ENCODE data around the gene OSBPL2. TPM values are rescaled to one million over a fixed set of nuclear protein-coding genes. Genes with fewer than 3 reads are reported as not detected.
A peak's percentile ranks its signal among the peaks of the same experiment; 100 is the strongest.

The OSBPL2 gene
- total RNA-seq, 2 experiments from 2014 or later: 27.1 TPM

GRCh38 chr20:62299666-62300236 is 61.4 kb downstream of the OSBPL2 start:
- Mint-ChIP-seq H3K4me3 (no peak overlapping the region), H3K4me1 (peaks cover 17% of the 10 kb centered on the region), H3K27me3 (no peaks in the 10 kb centered on the region), H3K9me3 (ENCODE audit: low read depth) (no peaks in the 10 kb centered on the region), H3K27ac (no peak overlapping the region), H3K36me3 (peaks cover 8% of the 10 kb centered on the region)
- ATAC-seq: no peak
- CTCF ChIA-PET: interaction anchor here (1.1 to 2.0 kb wide), 3 partner anchors 109 to 492 kb away, joined by 3 to 4 read pairs (median 4); no protein-coding TSS in a partner anchor
- no peak for DNase-seq

GRCh38 chr20:62300319-62300718 is 62.0 kb downstream of the OSBPL2 start:
- ATAC-seq (no peak), DNase-seq (no peak)
- CTCF ChIA-PET: interaction anchor here (0.7 to 2.0 kb wide), 8 partner anchors 60 to 491 kb away, joined by 3 to 11 read pairs (median 4); no protein-coding TSS in a partner anchor
- peaks cover 23% of the 10 kb centered on the region for H3K4me1 Mint-ChIP-seq
- H3K9me3 Mint-ChIP-seq (ENCODE audit: low read depth): no peaks in the 10 kb centered on the region
- no peaks in the 10 kb centered on the region for H3K27me3 Mint-ChIP-seq
- peaks cover 13% of the 10 kb centered on the region for H3K36me3 Mint-ChIP-seq
- H3K4me3 Mint-ChIP-seq: no peak overlapping the region
- H3K27ac Mint-ChIP-seq: no peak overlapping the region

- ATAC-seq (no peak), DNase-seq (no peak)
- CTCF ChIA-PET: interaction anchor here (0.6 to 1.5 kb wide), 8 partner anchors 61 to 582 kb away, joined by 3 to 11 read pairs (median 3); no protein-coding TSS in a partner anchor
- Mint-ChIP-seq H3K36me3 (peaks cover 19% of the 10 kb centered on the region), H3K4me1 (peaks cover 28% of the 10 kb centered on the region), H3K27ac (peak overlapping the region; percentile 98), H3K9me3 (ENCODE audit: low read depth) (no peaks in the 10 kb centered on the region), H3K27me3 (no peaks in the 10 kb centered on the region), H3K4me3 (peak overlapping the region; percentile 16)
Observed at GRCh38 chr20:62301111-62301668, 62.9 kb downstream of the OSBPL2 start.

- Mint-ChIP-seq H3K9me3 (ENCODE audit: low read depth) (no peaks in the 10 kb centered on the region), H3K4me1 (peaks cover 28% of the 10 kb centered on the region), H3K36me3 (peaks cover 19% of the 10 kb centered on the region), H3K27ac (peak overlapping the region; percentile 98), H3K27me3 (no peaks in the 10 kb centered on the region), H3K4me3 (peak overlapping the region; percentile 89)
- CTCF ChIA-PET: interaction anchor here (0.6 to 2.0 kb wide), 9 partner anchors 11 to 506 kb away, joined by 3 to 11 read pairs (median 4); partner anchors contain the start of gene RPS21
- ATAC-seq: peak; percentile 56
- peak; percentile 95 for DNase-seq
Observed at GRCh38 chr20:62301773-62302340, 63.5 kb downstream of the OSBPL2 start.

GRCh38 chr20:62302341-62303061 is 64.2 kb downstream of the OSBPL2 start, which contains the start of gene ADRM1:
Gene ADRM1, plus strand, starts transcription at chr20:62302997. Its CDS starts 572 bp downstream, at chr20:62303569.
- Mint-ChIP-seq H3K4me3 (peak within 1 kb of the TSS; percentile 89), H3K27me3 (no peaks in the 10 kb centered on the region), H3K9me3 (ENCODE audit: low read depth) (no peaks in the 10 kb centered on the region), H3K36me3 (peaks cover 20% of the 10 kb centered on the region), H3K4me1 (peaks cover 28% of the 10 kb centered on the region), H3K27ac (peak within 1 kb of the TSS; percentile 98)
- CTCF ChIA-PET: interaction anchor here (0.6 to 2.0 kb wide), 10 partner anchors 11 to 340 kb away, joined by 3 to 11 read pairs (median 3); partner anchors contain the start of gene RPS21
- DNase-seq (peak; percentile 97), ATAC-seq (peak; percentile 88)

GRCh38 chr20:62303062-62303339 is 64.7 kb downstream of the OSBPL2 start:
- CTCF ChIA-PET: interaction anchor here (1.1 to 2.0 kb wide), 5 partner anchors 23 to 182 kb away, joined by 3 to 11 read pairs (median 4); partner anchors contain the start of gene RPS21
- DNase-seq: no peak
- Mint-ChIP-seq H3K27me3 (no peaks in the 10 kb centered on the region), H3K4me3 (peak overlapping the region; percentile 89), H3K27ac (peak overlapping the region; percentile 98), H3K36me3 (peaks cover 23% of the 10 kb centered on the region), H3K9me3 (ENCODE audit: low read depth) (no peaks in the 10 kb centered on the region), H3K4me1 (peaks cover 28% of the 10 kb centered on the region)
- no peak for ATAC-seq

- DNase-seq (peak; percentile 63), ATAC-seq (peak; percentile 9)
- Mint-ChIP-seq H3K4me3 (peak overlapping the region; percentile 89), H3K27ac (peak overlapping the region; percentile 84), H3K36me3 (peaks cover 23% of the 10 kb centered on the region), H3K4me1 (peaks cover 28% of the 10 kb centered on the region), H3K9me3 (ENCODE audit: low read depth) (no peaks in the 10 kb centered on the region), H3K27me3 (no peaks in the 10 kb centered on the region)
- CTCF ChIA-PET: interaction anchor here (0.9 to 2.0 kb wide), 4 partner anchors 22 to 504 kb away, joined by 3 to 11 read pairs (median 3); partner anchors contain the start of gene RPS21
Observed at GRCh38 chr20:62303340-62304226, 65.3 kb downstream of the OSBPL2 start.

- Mint-ChIP-seq H3K36me3 (peaks cover 25% of the 10 kb centered on the region), H3K27me3 (no peaks in the 10 kb centered on the region), H3K9me3 (ENCODE audit: low read depth) (no peaks in the 10 kb centered on the region), H3K4me1 (peaks cover 28% of the 10 kb centered on the region), H3K27ac (peak overlapping the region; percentile 84), H3K4me3 (peak overlapping the region; percentile 89)
- CTCF ChIA-PET: interaction anchor here (0.9 to 1.5 kb wide), 3 partner anchors 78 to 503 kb away, joined by 3 read pairs; no protein-coding TSS in a partner anchor
- DNase-seq: no peak
- ATAC-seq: no peak
Observed at GRCh38 chr20:62304331-62305148, 66.2 kb downstream of the OSBPL2 start.

GRCh38 chr20:62305149-62305764 is 66.9 kb downstream of the OSBPL2 start:
- Mint-ChIP-seq H3K27ac (peak overlapping the region; percentile 49), H3K36me3 (peaks cover 25% of the 10 kb centered on the region), H3K4me3 (peak overlapping the region; percentile 89), H3K9me3 (ENCODE audit: low read depth) (no peaks in the 10 kb centered on the region), H3K27me3 (no peaks in the 10 kb centered on the region), H3K4me1 (peaks cover 28% of the 10 kb centered on the region)
- DNase-seq (no peak), ATAC-seq (no peak)
- CTCF ChIA-PET: interaction anchor here (1.0 kb wide), 1 partner anchor 77 kb away, joined by 3 read pairs; no protein-coding TSS in a partner anchor

- ATAC-seq (no peak), DNase-seq (no peak)
- no peaks in the 10 kb centered on the region for H3K9me3 Mint-ChIP-seq (ENCODE audit: low read depth)
- H3K36me3 Mint-ChIP-seq: peaks cover 25% of the 10 kb centered on the region
- H3K4me1 Mint-ChIP-seq: peaks cover 28% of the 10 kb centered on the region
- CTCF ChIA-PET: no interaction called here
- peak overlapping the region; percentile 89 for H3K4me3 Mint-ChIP-seq
- peak overlapping the region; percentile 49 for H3K27ac Mint-ChIP-seq
- H3K27me3 Mint-ChIP-seq: no peaks in the 10 kb centered on the region
Observed at GRCh38 chr20:62305765-62306413, 67.6 kb downstream of the OSBPL2 start.
